ENCODE measurements around the gene ICAM2.
"Not testable (repeated sequence)": the region's sequence is repeated elsewhere in the genome, so short reads cannot be mapped to it uniquely, and the experiment has no call there.

Gene ICAM2

DNA sequence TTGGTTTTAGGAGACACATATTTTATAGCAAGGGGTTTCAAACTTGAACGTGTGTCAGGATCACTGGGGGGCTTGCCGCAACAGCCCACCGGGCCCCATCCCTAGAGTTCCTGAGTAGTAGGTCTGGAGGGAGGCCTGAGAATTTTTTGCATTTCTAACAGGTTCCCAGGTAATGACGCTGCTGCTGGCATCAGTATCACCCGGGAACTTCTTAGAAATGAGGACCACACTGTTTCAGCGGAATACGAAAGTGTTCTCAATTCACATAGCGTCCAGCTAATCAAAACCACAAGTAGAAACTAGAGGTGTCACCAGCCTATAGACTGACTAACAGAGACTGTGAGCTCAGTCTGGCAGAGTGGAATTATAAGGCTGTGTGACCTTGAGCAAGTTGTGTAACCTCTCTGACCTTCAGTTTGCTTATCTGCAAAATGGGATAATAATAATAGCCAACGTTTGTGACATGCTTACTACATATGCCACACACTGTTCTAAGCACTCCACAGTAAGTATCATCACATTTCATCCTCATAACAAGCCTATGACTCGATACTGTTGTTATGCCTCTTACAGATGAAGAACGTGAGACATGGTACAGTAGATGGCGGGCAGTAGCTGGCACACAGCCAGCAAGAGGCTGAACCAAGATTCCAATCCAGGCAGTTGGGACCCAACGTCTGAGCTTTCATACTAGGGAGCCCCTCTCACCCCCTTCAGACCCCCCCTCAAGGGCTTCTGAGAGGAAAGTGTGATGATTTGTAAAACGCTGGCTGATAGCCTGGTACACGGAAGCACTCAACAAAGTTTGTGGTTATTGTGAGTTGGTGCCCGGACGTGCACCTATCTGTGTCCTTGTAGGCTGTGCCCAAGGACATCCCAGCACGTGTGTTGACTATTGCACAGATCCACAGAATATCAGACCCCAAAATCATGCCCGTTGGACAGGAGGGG, 4.6 kb upstream of the ICAM2 start:
- DNase-seq = no peak
- TF ChIP-seq, protein P1, sequence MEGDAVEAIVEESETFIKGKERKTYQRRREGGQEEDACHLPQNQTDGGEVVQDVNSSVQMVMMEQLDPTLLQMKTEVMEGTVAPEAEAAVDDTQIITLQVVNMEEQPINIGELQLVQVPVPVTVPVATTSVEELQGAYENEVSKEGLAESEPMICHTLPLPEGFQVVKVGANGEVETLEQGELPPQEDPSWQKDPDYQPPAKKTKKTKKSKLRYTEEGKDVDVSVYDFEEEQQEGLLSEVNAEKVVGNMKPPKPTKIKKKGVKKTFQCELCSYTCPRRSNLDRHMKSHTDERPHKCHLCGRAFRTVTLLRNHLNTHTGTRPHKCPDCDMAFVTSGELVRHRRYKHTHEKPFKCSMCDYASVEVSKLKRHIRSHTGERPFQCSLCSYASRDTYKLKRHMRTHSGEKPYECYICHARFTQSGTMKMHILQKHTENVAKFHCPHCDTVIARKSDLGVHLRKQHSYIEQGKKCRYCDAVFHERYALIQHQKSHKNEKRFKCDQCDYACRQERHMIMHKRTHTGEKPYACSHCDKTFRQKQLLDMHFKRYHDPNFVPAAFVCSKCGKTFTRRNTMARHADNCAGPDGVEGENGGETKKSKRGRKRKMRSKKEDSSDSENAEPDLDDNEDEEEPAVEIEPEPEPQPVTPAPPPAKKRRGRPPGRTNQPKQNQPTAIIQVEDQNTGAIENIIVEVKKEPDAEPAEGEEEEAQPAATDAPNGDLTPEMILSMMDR (IDR thresholded peaks at IDR 0.05; ENCODE audit: low read depth, low read length, missing control alignments) = no peak
- in situ Hi-C loops (cut with HindIII; ENCODE audit: low pct_ligation_motif_present, low sequenced_read_pairs) = no loop called here
- H3K4me3 ChIP-seq (ENCODE audit: low read depth, low read length) = no peak overlapping the region
- no peak overlapping the region for H3K27ac ChIP-seq
- H3K27me3 ChIP-seq (replicated peaks) = no peaks in the 10 kb centered on the region
- no peaks in the 10 kb centered on the region for H3K36me3 ChIP-seq (replicated peaks)

DNA sequence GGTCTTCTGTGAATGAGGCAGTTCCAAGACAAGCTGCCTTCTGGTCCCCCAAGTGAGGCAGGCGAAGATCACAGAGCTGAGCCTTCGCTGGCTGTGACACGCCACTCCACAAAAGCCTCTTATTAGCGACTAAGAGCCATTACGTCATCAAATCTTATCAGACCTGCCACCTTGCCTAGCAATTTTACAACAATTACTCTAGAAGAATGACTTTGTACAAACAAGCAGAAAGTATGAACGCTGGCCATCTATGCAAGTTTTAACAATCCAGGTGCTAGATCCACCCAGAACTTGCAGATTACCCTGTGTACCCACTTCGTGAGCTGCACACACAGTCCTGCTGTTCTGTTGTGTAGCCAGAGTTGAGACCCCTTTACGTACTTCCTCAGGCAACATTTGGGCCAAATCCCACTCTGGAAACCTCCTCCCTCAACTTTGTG, 3.8 kb upstream of the ICAM2 start:
- in situ Hi-C loops (cut with HindIII; ENCODE audit: low pct_ligation_motif_present, low sequenced_read_pairs) = no loop called here
- no peaks in the 10 kb centered on the region for H3K27me3 ChIP-seq (replicated peaks)
- no peaks in the 10 kb centered on the region for H3K36me3 ChIP-seq (replicated peaks)
- no peak overlapping the region for H3K4me3 ChIP-seq (ENCODE audit: low read depth, low read length)
- TF ChIP-seq, protein P1 (IDR thresholded peaks at IDR 0.05; ENCODE audit: low read depth, low read length, missing control alignments) = no peak
- no peak overlapping the region for H3K27ac ChIP-seq
- DNase-seq = no peak

DNA sequence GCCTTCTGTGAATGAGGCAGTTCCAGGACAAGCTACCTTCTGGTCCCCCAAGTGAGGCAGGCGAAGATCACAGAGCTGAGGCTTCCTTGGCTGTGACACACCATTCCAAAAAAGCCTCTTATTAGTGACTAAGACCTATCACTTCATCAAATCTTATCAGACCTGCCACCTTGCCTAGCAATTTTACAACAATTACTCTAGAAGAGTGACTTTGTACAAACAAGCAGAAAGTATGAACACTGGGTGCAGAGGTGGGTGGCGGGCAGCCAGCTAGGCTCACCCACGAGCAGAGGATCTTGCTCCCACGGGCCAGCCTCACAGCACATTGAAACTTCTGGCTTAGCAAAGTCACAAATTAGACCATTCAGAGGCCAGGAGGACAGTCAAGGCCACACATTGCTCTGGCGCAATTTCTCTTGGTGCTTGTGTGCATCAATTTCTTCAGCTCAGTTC, 2.2 kb upstream of the ICAM2 start:
- H3K27ac ChIP-seq = no peak overlapping the region
- no peak for DNase-seq
- no peak overlapping the region for H3K4me3 ChIP-seq (ENCODE audit: low read depth, low read length)
- TF ChIP-seq, protein P1 (IDR thresholded peaks at IDR 0.05; ENCODE audit: low read depth, low read length, missing control alignments) = no peak
- in situ Hi-C loops (cut with HindIII; ENCODE audit: low pct_ligation_motif_present, low sequenced_read_pairs) = no loop called here
- no peaks in the 10 kb centered on the region for H3K36me3 ChIP-seq (replicated peaks)
- H3K27me3 ChIP-seq (replicated peaks) = no peaks in the 10 kb centered on the region

DNA sequence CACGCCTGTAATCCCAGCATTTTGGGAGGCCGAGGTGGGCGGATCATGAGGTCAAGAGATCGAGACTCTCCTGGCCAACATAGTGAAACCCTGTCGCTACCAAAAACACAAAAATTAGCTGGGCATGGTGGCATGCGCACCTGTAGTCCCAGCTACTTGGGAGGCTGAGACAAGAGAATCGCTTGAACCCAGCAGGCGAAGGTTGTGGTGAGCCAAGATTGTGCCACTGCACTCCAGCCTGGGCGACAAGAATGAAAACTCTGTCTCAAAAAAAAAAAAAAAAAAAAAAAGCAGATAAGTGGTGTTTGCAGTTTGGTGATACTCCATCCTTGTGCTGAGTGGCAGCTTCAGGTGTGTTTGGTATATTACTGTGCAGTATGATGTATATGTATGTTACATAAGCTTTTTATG, 877 bp downstream of the ICAM2 start:
- not testable (repeated sequence) for H3K4me3 ChIP-seq (ENCODE audit: low read depth, low read length)

DNA sequence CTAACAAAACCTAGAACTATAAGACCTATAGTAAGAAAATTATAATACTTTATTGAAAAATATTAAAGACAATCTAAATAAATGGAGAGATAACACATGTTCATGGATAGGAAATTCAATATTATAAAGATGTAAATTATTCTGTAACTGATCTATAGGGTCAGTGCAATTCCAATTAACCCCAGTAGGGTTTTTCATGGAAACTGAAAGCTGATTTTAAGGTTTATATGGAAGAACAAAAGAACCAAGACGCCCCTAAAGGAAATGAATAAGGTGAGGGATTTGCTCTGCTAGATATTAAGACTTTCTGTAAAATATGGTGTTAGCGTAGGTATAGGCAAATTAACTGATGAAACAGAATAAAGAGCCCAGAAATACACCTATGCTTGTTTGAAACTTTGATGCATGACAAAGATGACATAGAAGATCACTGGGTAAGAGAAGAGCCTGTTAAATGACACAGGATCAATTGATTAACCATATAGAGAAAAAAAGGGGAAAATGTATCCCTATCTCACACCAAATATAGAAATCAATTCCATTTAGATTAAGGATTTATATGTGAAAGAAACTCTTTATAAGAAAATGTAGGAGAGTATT, 3.0 kb downstream of the ICAM2 start:
- TF ChIP-seq, protein P1 (IDR thresholded peaks at IDR 0.05; ENCODE audit: low read depth, low read length, missing control alignments) = no peak
- Histone ChIP-seq H3K4me3 (ENCODE audit: low read depth, low read length) (no peak overlapping the region), H3K27me3 (replicated peaks) (no peaks in the 10 kb centered on the region), H3K36me3 (replicated peaks) (no peaks in the 10 kb centered on the region), H3K27ac (no peak overlapping the region)
- DNase-seq = no peak
- in situ Hi-C loops (cut with HindIII; ENCODE audit: low pct_ligation_motif_present, low sequenced_read_pairs) = no loop called here

More for the DNA sequence above, 877 bp downstream of the ICAM2 start:
- H3K27ac ChIP-seq; DNase-seq; in situ Hi-C loops (cut with HindIII; ENCODE audit: low pct_ligation_motif_present, low sequenced_read_pairs); H3K36me3 ChIP-seq (replicated peaks); H3K27me3 ChIP-seq (replicated peaks): not testable (repeated sequence)

DNA sequence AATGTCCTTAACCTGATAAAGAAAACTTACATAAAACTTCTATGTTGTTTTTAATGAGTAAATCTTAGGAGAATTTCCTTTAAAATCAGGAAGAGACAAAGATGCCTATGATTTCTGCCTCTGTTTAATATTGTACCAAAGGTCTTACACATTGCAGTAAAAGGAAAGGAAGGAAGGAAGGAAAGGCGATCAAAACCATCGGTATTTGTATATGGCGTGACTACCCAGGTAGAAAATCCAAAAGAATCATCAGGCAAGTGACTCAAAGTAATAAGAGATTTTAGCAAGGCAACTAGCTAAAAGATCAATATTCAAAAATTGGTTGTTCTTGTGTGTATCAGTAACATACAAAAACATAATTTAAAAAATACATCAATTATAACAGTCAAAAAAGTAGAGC, 3.5 kb downstream of the ICAM2 start:
- H3K27me3 ChIP-seq (replicated peaks) = no peaks in the 10 kb centered on the region
- H3K4me3 ChIP-seq (ENCODE audit: low read depth, low read length) = no peak overlapping the region
- no peaks in the 10 kb centered on the region for H3K36me3 ChIP-seq (replicated peaks)
- in situ Hi-C loops (cut with HindIII; ENCODE audit: low pct_ligation_motif_present, low sequenced_read_pairs) = no loop called here
- TF ChIP-seq, protein P1 (IDR thresholded peaks at IDR 0.05; ENCODE audit: low read depth, low read length, missing control alignments) = no peak
- no peak overlapping the region for H3K27ac ChIP-seq
- DNase-seq = no peak
